ENCODE results near the gene ERC2.

GRCh38 chr3:55569033-55569599 lies 899.2 kb downstream of the ERC2 start:
- TF ChIP-seq ZBTB1 (tag by site-specific recombination; IDR thresholded peaks at IDR 0.05) (no peak), ZNF610 (tag by site-specific recombination; IDR thresholded peaks at IDR 0.05; ENCODE audit: borderline replicate concordance) (no peak), MEIS1 (CRISPR knock-in tag; IDR thresholded peaks at IDR 0.05; ENCODE audit: borderline replicate concordance) (no peak), ZNF169 (tag by site-specific recombination; IDR thresholded peaks at IDR 0.05) (no peak), ZNF548 (tag by site-specific recombination; IDR thresholded peaks at IDR 0.05) (no peak), ZNF549 (tag by site-specific recombination; IDR thresholded peaks at IDR 0.05) (no peak), ZNF311 (tag by site-specific recombination; IDR thresholded peaks at IDR 0.05; ENCODE audit: borderline replicate concordance) (no peak), ZNF175 (tag by site-specific recombination; IDR thresholded peaks at IDR 0.05) (no peak), EGR2 (tag by site-specific recombination; IDR thresholded peaks at IDR 0.05; ENCODE audit: low read depth) (no peak), ATF2 (tag by site-specific recombination; IDR thresholded peaks at IDR 0.05; ENCODE audit: low read depth) (no peak)
- TF ChIP-seq, protein P1, sequence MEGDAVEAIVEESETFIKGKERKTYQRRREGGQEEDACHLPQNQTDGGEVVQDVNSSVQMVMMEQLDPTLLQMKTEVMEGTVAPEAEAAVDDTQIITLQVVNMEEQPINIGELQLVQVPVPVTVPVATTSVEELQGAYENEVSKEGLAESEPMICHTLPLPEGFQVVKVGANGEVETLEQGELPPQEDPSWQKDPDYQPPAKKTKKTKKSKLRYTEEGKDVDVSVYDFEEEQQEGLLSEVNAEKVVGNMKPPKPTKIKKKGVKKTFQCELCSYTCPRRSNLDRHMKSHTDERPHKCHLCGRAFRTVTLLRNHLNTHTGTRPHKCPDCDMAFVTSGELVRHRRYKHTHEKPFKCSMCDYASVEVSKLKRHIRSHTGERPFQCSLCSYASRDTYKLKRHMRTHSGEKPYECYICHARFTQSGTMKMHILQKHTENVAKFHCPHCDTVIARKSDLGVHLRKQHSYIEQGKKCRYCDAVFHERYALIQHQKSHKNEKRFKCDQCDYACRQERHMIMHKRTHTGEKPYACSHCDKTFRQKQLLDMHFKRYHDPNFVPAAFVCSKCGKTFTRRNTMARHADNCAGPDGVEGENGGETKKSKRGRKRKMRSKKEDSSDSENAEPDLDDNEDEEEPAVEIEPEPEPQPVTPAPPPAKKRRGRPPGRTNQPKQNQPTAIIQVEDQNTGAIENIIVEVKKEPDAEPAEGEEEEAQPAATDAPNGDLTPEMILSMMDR (tag by site-specific recombination; IDR thresholded peaks at IDR 0.05), result no peak
- TF ChIP-seq, protein P2, sequence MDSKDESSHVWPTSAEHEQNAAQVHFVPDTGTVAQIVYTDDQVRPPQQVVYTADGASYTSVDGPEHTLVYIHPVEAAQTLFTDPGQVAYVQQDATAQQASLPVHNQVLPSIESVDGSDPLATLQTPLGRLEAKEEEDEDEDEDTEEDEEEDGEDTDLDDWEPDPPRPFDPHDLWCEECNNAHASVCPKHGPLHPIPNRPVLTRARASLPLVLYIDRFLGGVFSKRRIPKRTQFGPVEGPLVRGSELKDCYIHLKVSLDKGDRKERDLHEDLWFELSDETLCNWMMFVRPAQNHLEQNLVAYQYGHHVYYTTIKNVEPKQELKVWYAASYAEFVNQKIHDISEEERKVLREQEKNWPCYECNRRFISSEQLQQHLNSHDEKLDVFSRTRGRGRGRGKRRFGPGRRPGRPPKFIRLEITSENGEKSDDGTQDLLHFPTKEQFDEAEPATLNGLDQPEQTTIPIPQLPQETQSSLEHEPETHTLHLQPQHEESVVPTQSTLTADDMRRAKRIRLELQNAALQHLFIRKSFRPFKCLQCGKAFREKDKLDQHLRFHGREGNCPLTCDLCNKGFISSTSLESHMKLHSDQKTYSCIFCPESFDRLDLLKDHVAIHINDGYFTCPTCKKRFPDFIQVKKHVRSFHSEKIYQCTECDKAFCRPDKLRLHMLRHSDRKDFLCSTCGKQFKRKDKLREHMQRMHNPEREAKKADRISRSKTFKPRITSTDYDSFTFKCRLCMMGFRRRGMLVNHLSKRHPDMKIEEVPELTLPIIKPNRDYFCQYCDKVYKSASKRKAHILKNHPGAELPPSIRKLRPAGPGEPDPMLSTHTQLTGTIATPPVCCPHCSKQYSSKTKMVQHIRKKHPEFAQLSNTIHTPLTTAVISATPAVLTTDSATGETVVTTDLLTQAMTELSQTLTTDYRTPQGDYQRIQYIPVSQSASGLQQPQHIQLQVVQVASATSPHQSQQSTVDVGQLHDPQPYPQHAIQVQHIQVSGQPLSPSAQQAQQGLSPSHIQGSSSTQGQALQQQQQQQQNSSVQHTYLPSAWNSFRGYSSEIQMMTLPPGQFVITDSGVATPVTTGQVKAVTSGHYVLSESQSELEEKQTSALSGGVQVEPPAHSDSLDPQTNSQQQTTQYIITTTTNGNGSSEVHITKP (tag by site-specific recombination; IDR thresholded peaks at IDR 0.05), result no peak

Measured in HEK293 (cell line).